HCT116 (cell line): Measurements from ENCODE around the gene LTC4S. TPM values are rescaled to one million over a fixed set of nuclear protein-coding genes. Genes with fewer than 3 reads are reported as not detected.

Source experiments
- ATAC-seq: fragments of 200-7000 bp; cut with Tn5 transposase; 2 replicates; pipeline ENCODE4 v1.9.1; 2020; ENCODE audit warnings: mild to moderate bottlenecking, moderate library complexity
- BruUV-seq: library from RNA; stranded (reverse); fragments of 400-500 nt; replicated peaks from 2 replicates; lab custom pipeline; 2021; lab: Mats Ljungman, UMichigan
- CTCF ChIA-PET: fragments of 300-600 bp; sonication (Branson Sonifier 250); formaldehyde crosslinking; loops from one replicate; lab custom pipeline; 2021; ENCODE audit warnings: antibody characterized with exemption; lab: Charles Lee
- POLR2A ChIA-PET: fragments of 300-600, 350-600 bp; sonication (Branson Sonifier 250); formaldehyde crosslinking; loops from one replicate; lab custom pipeline; 2021; ENCODE audit warnings: antibody characterized with exemption; lab: Charles Lee
- RAD21 ChIA-PET, 2 experiments: fragments of 300-600 bp; sonication (Branson Sonifier 250); formaldehyde crosslinking; loops; one replicate each; lab custom pipeline; 2023; ENCODE audit warnings: low total read pairs in 2 of 2; ENCODE audit not compliant: uncharacterized antibody in 2 of 2, unreplicated experiment in 2 of 2, low non-redundant PET in 1 of 2; lab: Charles Lee
- DNase-seq: peaks from one replicate; pipeline ENCODE4 v3.0.0-alpha.2; 2010; ENCODE audit warnings: low read depth, low spot score
- H2AFZ ChIP-seq: fragments of 200-600 bp; shearing (Covaris generic), sonication (generic); 2 replicates; pipeline ENCODE4 v1.6.1; 2017; ENCODE audit warnings: low read depth, mixed run types, mixed read lengths, antibody characterized with exemption, low read length; ENCODE audit not compliant: poor library complexity, severe bottlenecking
- H3K27ac ChIP-seq: 2 replicates; pipeline ENCODE4 v1.5.1; 2012; ENCODE audit warnings: low read depth, low read length
- H3K27me3 ChIP-seq: fragments of 200-600 bp; sonication (generic); 2 replicates; pipeline ENCODE4 v1.6.1; 2016; ENCODE audit warnings: mixed run types, low read length, mixed read lengths; ENCODE audit not compliant: insufficient read depth
- H3K36me3 ChIP-seq, 2 experiments: fragments of 200-500 bp in 1 of 2; fragments of 200-600 bp in 1 of 2; sonication (Bioruptor generic) in 1 of 2; sonication (generic) in 1 of 2; 2 replicates each; pipeline versions ENCODE4 v1.5.1 to v1.6.1; 2014 to 2016; ENCODE audit warnings: low read length in 2 of 2, inconsistent platforms in 1 of 2, mixed read lengths in 1 of 2, mixed run types in 1 of 2; ENCODE audit not compliant: insufficient read depth in 2 of 2, control insufficient read depth in 1 of 2
- H3K4me1 ChIP-seq, 2 experiments: fragments of 200-600 bp in 1 of 2; sonication (generic) in 1 of 2; 2 replicates each; pipeline versions ENCODE4 v1.5.1 to v1.6.1; 2012 to 2017; ENCODE audit warnings: low read length in 2 of 2, inconsistent platforms in 1 of 2, mild to moderate bottlenecking in 1 of 2, mixed read lengths in 1 of 2, mixed run types in 1 of 2, moderate library complexity in 1 of 2; ENCODE audit not compliant: insufficient read depth in 2 of 2, control insufficient read depth in 1 of 2
- H3K4me2 ChIP-seq: fragments of 200-600 bp; sonication (generic); 2 replicates; pipeline ENCODE4 v1.6.1; 2017; ENCODE audit warnings: mixed run types, low read length, mixed read lengths
- H3K4me3 ChIP-seq, 2 experiments: fragments of 200-600 bp in 1 of 2; sonication (generic) in 1 of 2; replicated peaks in 1 of 2; 2 replicates each; pipeline ENCODE4 v1.5.1; 2011 to 2016; ENCODE audit warnings: low read length in 2 of 2, control low read depth in 1 of 2, low read depth in 1 of 2, mild to moderate bottlenecking in 1 of 2, mixed read lengths in 1 of 2, mixed run types in 1 of 2
- H3K79me2 ChIP-seq: fragments of 200-600 bp; sonication (generic); 2 replicates; pipeline ENCODE4 v1.6.1; 2017; ENCODE audit warnings: mild to moderate bottlenecking, mixed run types, low read length, moderate library complexity, mixed read lengths; ENCODE audit not compliant: insufficient read depth
- H3K9ac ChIP-seq: fragments of 200-600 bp; sonication (generic); 2 replicates; pipeline ENCODE4 v1.6.1; 2016; ENCODE audit warnings: low read length, mixed read lengths
- H3K9me2 ChIP-seq: fragments of 200-600 bp; sonication (generic), shearing (Covaris generic); 2 replicates; pipeline ENCODE4 v1.6.1; 2017; ENCODE audit warnings: mixed run types, mild to moderate bottlenecking, moderate library complexity; ENCODE audit not compliant: insufficient read depth
- H3K9me3 ChIP-seq, 2 experiments: fragments of 200-500 bp in 1 of 2; fragments of 200-600 bp in 1 of 2; sonication (Bioruptor generic) in 1 of 2; sonication (generic) in 1 of 2; 2 replicates each; pipeline ENCODE4 v1.6.1; 2014 to 2017; ENCODE audit warnings: low read length in 2 of 2, mixed read lengths in 2 of 2, inconsistent platforms in 1 of 2, low read depth in 1 of 2, mild to moderate bottlenecking in 1 of 2, mixed run types in 1 of 2, moderate library complexity in 1 of 2; ENCODE audit not compliant: control insufficient read depth in 1 of 2, insufficient read depth in 1 of 2
- H4K20me1 ChIP-seq: fragments of 200-600 bp; sonication (generic), shearing (Covaris generic); 2 replicates; pipeline ENCODE4 v1.6.1; 2017; ENCODE audit warnings: mixed run types, mild to moderate bottlenecking, moderate library complexity; ENCODE audit not compliant: insufficient read depth
- EGR1 ChIP-seq: IDR thresholded peaks from 2 replicates; pipeline ENCODE4 v1.6.1; 2012; ENCODE audit warnings: low read depth
- EZH2phosphoT487 ChIP-seq: fragments of 200-600 bp; IDR thresholded peaks from 2 replicates; pipeline ENCODE4 v1.6.1; 2018; ENCODE audit warnings: antibody characterized with exemption, borderline replicate concordance
- RAD21 ChIP-seq: IDR thresholded peaks from 2 replicates; pipeline ENCODE4 v1.6.1; 2012; ENCODE audit warnings: low read depth, mild to moderate bottlenecking
- SIN3A ChIP-seq: IDR thresholded peaks from 2 replicates; pipeline ENCODE4 v1.6.1; 2012; ENCODE audit warnings: low read depth
- SP1 ChIP-seq: IDR thresholded peaks from 2 replicates; pipeline ENCODE4 v1.6.1; 2012; ENCODE audit warnings: low read depth
- YY1 ChIP-seq: IDR thresholded peaks from 2 replicates; pipeline ENCODE4 v1.6.1; 2011; ENCODE audit warnings: low read length, low read depth, moderate library complexity, mild to moderate bottlenecking; ENCODE audit not compliant: insufficient replicate concordance; ENCODE audit errors: extremely low read depth
- ZNF274 ChIP-seq: fragments of 200-500 bp; sonication (Bioruptor generic); IDR thresholded peaks from 2 replicates; pipeline ENCODE4 v1.6.1; 2014; ENCODE audit warnings: mild to moderate bottlenecking, low read depth, low read length, inconsistent platforms
- intact Hi-C: fragments of 100-400 bp; cut with micrococcal nuclease; formaldehyde crosslinking; loops from 2 replicates; pipeline ENCODE4 v1.10.0; 2022
- total RNA-seq: library from RNA; stranded (reverse); gene quantifications from one replicate; pipeline ENCODE4 v1.2.1, GENCODE V29; 2021; ENCODE audit not compliant: unreplicated experiment
- TF ChIP-seq, protein P1 (sequence below): IDR thresholded peaks from 2 replicates; pipeline ENCODE4 v1.6.1; 2012
- TF ChIP-seq, protein P2 (sequence below): IDR thresholded peaks from 2 replicates; pipeline ENCODE4 v1.6.1; 2011; ENCODE audit warnings: mild to moderate bottlenecking, low read length, moderate library complexity; ENCODE audit not compliant: insufficient replicate concordance; ENCODE audit errors: extremely low read depth
- TF ChIP-seq, protein P3 (sequence below), 3 experiments: fragments of 200-600 bp in 1 of 3; sonication (generic) in 1 of 3; IDR thresholded peaks in 2 of 3; conservative IDR thresholded peaks in 1 of 3; 2 replicates each; pipeline ENCODE4 v1.5.1; 2012 to 2017; ENCODE audit warnings: low read depth in 2 of 3, low read length in 2 of 3, antibody characterized with exemption in 1 of 3, borderline replicate concordance in 1 of 3, control low read depth in 1 of 3, mild to moderate bottlenecking in 1 of 3, mixed read lengths in 1 of 3, mixed run types in 1 of 3, moderate library complexity in 1 of 3; ENCODE audit not compliant: insufficient read depth in 1 of 3

Gene LTC4S
- total RNA-seq, 1 experiment from 2014 or later, result 5.0 TPM

DNA sequence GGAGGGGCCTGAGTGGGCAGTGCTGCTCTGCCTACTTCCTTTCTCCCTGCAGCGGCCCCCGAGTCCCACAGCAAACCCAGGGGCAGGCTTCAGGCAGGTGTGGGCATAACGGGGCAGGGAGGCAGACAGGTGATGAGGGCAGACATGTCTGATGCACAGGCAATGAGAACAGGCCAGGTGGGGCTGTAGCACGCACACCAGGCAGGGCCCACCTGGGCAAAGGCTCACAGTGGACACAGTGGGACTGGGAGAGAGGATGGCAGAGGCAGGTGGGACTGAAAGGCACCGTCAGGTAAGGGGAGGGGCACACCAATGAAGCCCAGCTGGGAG, 5.8 kb downstream of the LTC4S start:
- H3K4me3 ChIP-seq, result no peak overlapping the region
- H2AFZ ChIP-seq, result no peak overlapping the region
- no peak overlapping the region for H3K9ac ChIP-seq
- no peaks in the 10 kb centered on the region for H3K27me3 ChIP-seq
- no peaks in the 10 kb centered on the region for H3K9me3 ChIP-seq
- H3K4me2 ChIP-seq, result no peak overlapping the region
- no peak for TF ChIP-seq SP1
- no peak for TF ChIP-seq EZH2phosphoT487
- TF ChIP-seq RAD21, result no peak
- TF ChIP-seq, protein P1, sequence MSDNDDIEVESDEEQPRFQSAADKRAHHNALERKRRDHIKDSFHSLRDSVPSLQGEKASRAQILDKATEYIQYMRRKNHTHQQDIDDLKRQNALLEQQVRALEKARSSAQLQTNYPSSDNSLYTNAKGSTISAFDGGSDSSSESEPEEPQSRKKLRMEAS, result no peak
- TF ChIP-seq EGR1, result no peak
- no peak for TF ChIP-seq ZNF274
- no peak for TF ChIP-seq YY1
- TF ChIP-seq, protein P2, sequence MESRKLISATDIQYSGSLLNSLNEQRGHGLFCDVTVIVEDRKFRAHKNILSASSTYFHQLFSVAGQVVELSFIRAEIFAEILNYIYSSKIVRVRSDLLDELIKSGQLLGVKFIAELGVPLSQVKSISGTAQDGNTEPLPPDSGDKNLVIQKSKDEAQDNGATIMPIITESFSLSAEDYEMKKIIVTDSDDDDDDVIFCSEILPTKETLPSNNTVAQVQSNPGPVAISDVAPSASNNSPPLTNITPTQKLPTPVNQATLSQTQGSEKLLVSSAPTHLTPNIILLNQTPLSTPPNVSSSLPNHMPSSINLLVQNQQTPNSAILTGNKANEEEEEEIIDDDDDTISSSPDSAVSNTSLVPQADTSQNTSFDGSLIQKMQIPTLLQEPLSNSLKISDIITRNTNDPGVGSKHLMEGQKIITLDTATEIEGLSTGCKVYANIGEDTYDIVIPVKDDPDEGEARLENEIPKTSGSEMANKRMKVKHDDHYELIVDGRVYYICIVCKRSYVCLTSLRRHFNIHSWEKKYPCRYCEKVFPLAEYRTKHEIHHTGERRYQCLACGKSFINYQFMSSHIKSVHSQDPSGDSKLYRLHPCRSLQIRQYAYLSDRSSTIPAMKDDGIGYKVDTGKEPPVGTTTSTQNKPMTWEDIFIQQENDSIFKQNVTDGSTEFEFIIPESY, result no peak
- no peak for TF ChIP-seq SIN3A
- TF ChIP-seq, protein P3, sequence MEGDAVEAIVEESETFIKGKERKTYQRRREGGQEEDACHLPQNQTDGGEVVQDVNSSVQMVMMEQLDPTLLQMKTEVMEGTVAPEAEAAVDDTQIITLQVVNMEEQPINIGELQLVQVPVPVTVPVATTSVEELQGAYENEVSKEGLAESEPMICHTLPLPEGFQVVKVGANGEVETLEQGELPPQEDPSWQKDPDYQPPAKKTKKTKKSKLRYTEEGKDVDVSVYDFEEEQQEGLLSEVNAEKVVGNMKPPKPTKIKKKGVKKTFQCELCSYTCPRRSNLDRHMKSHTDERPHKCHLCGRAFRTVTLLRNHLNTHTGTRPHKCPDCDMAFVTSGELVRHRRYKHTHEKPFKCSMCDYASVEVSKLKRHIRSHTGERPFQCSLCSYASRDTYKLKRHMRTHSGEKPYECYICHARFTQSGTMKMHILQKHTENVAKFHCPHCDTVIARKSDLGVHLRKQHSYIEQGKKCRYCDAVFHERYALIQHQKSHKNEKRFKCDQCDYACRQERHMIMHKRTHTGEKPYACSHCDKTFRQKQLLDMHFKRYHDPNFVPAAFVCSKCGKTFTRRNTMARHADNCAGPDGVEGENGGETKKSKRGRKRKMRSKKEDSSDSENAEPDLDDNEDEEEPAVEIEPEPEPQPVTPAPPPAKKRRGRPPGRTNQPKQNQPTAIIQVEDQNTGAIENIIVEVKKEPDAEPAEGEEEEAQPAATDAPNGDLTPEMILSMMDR (IDR thresholded peaks at IDR 0.05 in 2 of 3, conservative IDR thresholded peaks at IDR 0.05 in 1 of 3; ENCODE audit: borderline replicate concordance in 1 of 3, insufficient read depth in 1 of 3, low read depth in 2 of 3, low read length in 2 of 3), result no peak
- TF ChIP-seq, all 23 proteins: peak for 0
- Histone ChIP-seq H3K79me2 (peaks cover 31% of the 10 kb centered on the region), H3K27ac (no peak overlapping the region), H3K36me3 (peaks cover 5 to 20% of the 10 kb centered on the region in 2 experiments; a peak in 1 of 4 replicates), H3K4me1 (peaks cover 30 to 48% of the 10 kb centered on the region in 2 experiments), H4K20me1 (no peaks in the 10 kb centered on the region), H3K9me2 (no peaks in the 10 kb centered on the region)
- no peak for ATAC-seq
- BruUV-seq, result no TSS peak
- ChIA-PET CTCF (no interaction called here), RAD21 (no interaction called here), POLR2A (no interaction called here)
- no peak for DNase-seq
- intact Hi-C loops, result no loop called here
